ENCODE measurements around the gene LPP.

- TF ChIP-seq POLR2A (IDR thresholded peaks at IDR 0.05; ENCODE audit: low read length): no peak
- no peak for TF ChIP-seq GATA1 (IDR thresholded peaks at IDR 0.05; ENCODE audit: low read depth, low read length)
These were observed 509.9 kb downstream of the LPP start for GRCh38 chr3:188663839-188664238.
